ENCODE data around the gene ADGRF5. TPM values are rescaled to one million over a fixed set of nuclear protein-coding genes. Genes with fewer than 3 reads are reported as not detected.

The ADGRF5 gene
- total and polyA plus RNA-seq, 7 donors = 14.3 to 58.0 (median 21.2) TPM

DNA sequence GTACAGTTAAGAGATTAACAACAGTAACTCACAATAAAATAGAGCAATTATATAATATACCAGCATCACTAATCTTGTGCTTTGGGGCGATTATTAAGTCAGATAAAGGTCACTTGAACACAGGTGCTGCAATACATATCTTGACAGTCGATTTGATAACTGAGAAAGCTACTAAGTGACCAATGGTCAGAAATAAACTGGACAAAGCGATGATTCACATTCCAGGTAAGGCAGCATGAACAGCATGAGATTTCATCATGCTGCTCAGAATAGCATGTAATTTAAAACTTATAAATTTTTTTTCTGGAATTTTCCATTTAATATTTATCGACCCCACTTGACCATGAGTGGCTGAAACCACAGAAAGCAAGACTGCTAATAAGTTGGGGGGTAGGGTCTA is 15.9 kb upstream of the ADGRF5 start:
- 61 to 68% (median 67%) methylated on average over 4 of the region's 4 CpGs for WGBS, 3 donors
- DNase-seq (no peak), ATAC-seq (peak in 1 of 4 donors; percentile 53)
- H3K4me1 ChIP-seq = no peaks in the 10 kb centered on the region
- H3K36me3 ChIP-seq (ENCODE audit: insufficient read depth in 1 of 2, low read depth in 1 of 2) = no peaks in the 10 kb centered on the region
- intact Hi-C loops (cut with DNase I) = no loop called here
- no peak for TF ChIP-seq CTCF (IDR thresholded peaks at IDR 0.05)
- no peaks in the 10 kb centered on the region for H3K9me3 ChIP-seq
- H3K27me3 ChIP-seq (ENCODE audit: insufficient read depth in 3 of 3, low read length in 2 of 3) = peaks cover 0 to 10% (median 0%) of the 10 kb centered on the region in 3 donors
- no peak overlapping the region for H3K4me3 ChIP-seq
- H3K27ac ChIP-seq = no peak overlapping the region

DNA sequence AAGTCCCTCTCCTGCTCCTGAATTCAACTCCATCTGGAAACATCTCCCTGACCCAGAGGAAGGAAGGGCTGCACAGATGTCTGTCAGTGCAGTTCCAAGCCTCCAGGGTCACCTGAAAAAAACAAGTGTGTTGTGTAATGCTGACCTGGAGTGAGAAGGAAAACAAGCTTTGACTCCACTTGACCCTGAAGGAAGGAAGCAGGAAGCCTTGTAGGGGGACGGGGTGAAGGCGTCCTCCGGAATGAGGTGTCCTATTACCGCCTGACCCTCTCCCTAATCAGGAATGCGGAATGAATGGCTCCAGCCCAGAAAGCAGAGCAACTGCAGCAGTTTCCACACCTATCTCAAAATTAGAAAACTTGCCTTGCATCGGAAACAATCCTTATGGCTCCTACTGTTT is 13.9 kb upstream of the ADGRF5 start:
- no peak overlapping the region for H3K4me3 ChIP-seq
- H3K27ac ChIP-seq = peak overlapping the region; percentile 36
- intact Hi-C loops (cut with DNase I) = no loop called here
- no peaks in the 10 kb centered on the region for H3K4me1 ChIP-seq
- H3K36me3 ChIP-seq (ENCODE audit: insufficient read depth in 1 of 2, low read depth in 1 of 2) = no peaks in the 10 kb centered on the region
- H3K9me3 ChIP-seq = no peaks in the 10 kb centered on the region
- peaks cover 0 to 10% (median 0%) of the 10 kb centered on the region in 3 donors for H3K27me3 ChIP-seq (ENCODE audit: insufficient read depth in 3 of 3, low read length in 2 of 3)
- 24 to 29% (median 27%) methylated on average over 6 of the region's 6 CpGs for WGBS, 3 donors
- DNase-seq (no peak), ATAC-seq (peak in 2 of 4 donors; percentile 17 to 46)
- TF ChIP-seq CTCF (IDR thresholded peaks at IDR 0.05) = no peak

- Histone ChIP-seq H3K4me3 (no peak overlapping the region), H3K4me1 (no peaks in the 10 kb centered on the region), H3K36me3 (ENCODE audit: insufficient read depth in 1 of 2, low read depth in 1 of 2) (no peaks in the 10 kb centered on the region), H3K9me3 (no peaks in the 10 kb centered on the region), H3K27ac (no peak overlapping the region), H3K27me3 (ENCODE audit: insufficient read depth in 3 of 3, low read length in 2 of 3) (peaks cover 0 to 10% (median 0%) of the 10 kb centered on the region in 3 donors)
- no peak for TF ChIP-seq CTCF (IDR thresholded peaks at IDR 0.05)
- ATAC-seq = no peak
- intact Hi-C loops (cut with DNase I) = no loop called here
- 71 to 76% (median 72%) methylated on average over 5 of the region's 5 CpGs for WGBS, 3 donors
- DNase-seq = no peak
Measured at GRCh38 chr6:46933751-46934150, 12.0 kb upstream of the ADGRF5 start.

DNA sequence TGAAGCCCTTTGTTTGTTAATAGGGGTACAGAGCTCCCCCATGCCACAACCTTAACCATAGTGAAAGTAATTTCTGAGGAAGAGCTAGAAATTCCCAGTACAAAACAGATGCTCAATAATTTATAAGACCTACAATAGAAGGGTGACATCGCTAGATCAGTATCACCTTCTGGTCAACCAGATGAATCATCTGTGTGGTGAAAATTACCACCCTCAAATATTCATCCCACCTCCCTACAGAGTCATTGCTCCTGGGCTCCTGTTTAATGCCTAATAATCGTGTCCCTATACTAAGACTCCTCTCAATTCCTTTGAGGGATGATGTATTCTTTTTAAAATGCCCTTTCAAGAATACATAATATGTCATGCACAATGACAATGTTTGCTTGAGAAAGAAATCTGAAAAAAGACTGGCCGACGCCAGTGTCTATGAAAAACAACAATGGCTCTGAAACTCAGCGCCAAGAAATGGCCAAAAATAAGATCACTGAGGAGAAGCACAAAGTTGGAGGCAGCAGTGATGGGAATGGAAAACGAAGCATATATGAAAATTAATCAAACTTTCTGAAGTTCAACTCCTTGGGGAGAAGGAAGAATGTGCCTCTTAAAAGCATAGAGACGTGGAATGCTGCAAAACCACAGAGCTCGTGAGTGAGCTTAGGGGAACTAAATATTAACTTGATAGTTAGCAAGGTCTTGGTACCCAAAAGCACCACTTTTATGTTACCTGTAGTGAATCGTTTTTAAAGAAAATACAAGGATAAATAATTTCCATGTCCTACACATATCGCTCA is 11.0 kb upstream of the ADGRF5 start:
- DNase-seq (no peak), ATAC-seq (no peak)
- H3K4me3 ChIP-seq = no peak overlapping the region
- peak overlapping the region; percentile 7 for H3K27ac ChIP-seq
- peaks cover 0 to 10% (median 0%) of the 10 kb centered on the region in 3 donors for H3K27me3 ChIP-seq (ENCODE audit: insufficient read depth in 3 of 3, low read length in 2 of 3)
- 51 to 58% (median 53%) methylated on average over 10 of the region's 10 CpGs for WGBS, 3 donors
- H3K36me3 ChIP-seq (ENCODE audit: insufficient read depth in 1 of 2, low read depth in 1 of 2) = no peaks in the 10 kb centered on the region
- H3K9me3 ChIP-seq = no peaks in the 10 kb centered on the region
- TF ChIP-seq CTCF (IDR thresholded peaks at IDR 0.05) = no peak
- H3K4me1 ChIP-seq = no peaks in the 10 kb centered on the region
- intact Hi-C loops (cut with DNase I) = no loop called here
